PC-3 (cell line): Measurements from ENCODE around the gene HCN3. TPM values are rescaled to one million over a fixed set of nuclear protein-coding genes. Genes with fewer than 3 reads are reported as not detected.
"Not testable (repeated sequence)": the region's sequence is repeated elsewhere in the genome, so short reads cannot be mapped to it uniquely, and the experiment has no call there.

Experiments
- ATAC-seq: fragments of 200-7000 bp; cut with Tn5 transposase; 2 replicates; pipeline ENCODE4 v1.9.1; 2020; ENCODE audit warnings: mild to moderate bottlenecking, moderate library complexity
- Bru-seq: library from RNA; stranded (reverse); fragments of 400-500 nt; gene quantifications from one replicate; lab custom pipeline; 2021; lab: Mats Ljungman, UMichigan
- BruChase-seq, 2 experiments: library from RNA; stranded (reverse); fragments of 400-500 nt; gene quantifications; one replicate each; lab custom pipeline; 2021; lab: Mats Ljungman, UMichigan
- BruUV-seq: library from RNA; stranded (reverse); fragments of 400-500 nt; replicated peaks from 2 replicates; lab custom pipeline; 2021; lab: Mats Ljungman, UMichigan
- CTCF ChIA-PET: fragments of 300-600 bp; sonication (Branson Sonifier 250); formaldehyde crosslinking; loops from one replicate; lab custom pipeline; 2022; ENCODE audit warnings: antibody characterized with exemption; lab: Charles Lee
- POLR2A ChIA-PET: fragments of 300-600 bp; sonication (Branson Sonifier 250); formaldehyde crosslinking; loops from one replicate; lab custom pipeline; 2022; ENCODE audit warnings: antibody characterized with exemption; ENCODE audit not compliant: unreplicated experiment; lab: Charles Lee
- DNase-seq: peaks from one replicate; pipeline ENCODE4 v3.0.0-alpha.2; 2015
- H2AFZ ChIP-seq: fragments of 300-600 bp; sonication (generic); 2 replicates; pipeline ENCODE4 v1.6.0; 2016; ENCODE audit warnings: antibody characterized with exemption, low read length
- H3F3A ChIP-seq: fragments of 300-600 bp; sonication (generic); one replicate; pipeline ENCODE4 v1.6.0; 2017; ENCODE audit warnings: antibody characterized with exemption, low read length, control low read depth, mild to moderate bottlenecking; ENCODE audit not compliant: unreplicated experiment
- H3K27ac ChIP-seq: fragments of 300-600 bp; sonication (generic); 2 replicates; pipeline ENCODE4 v1.5.1; 2016; ENCODE audit warnings: mild to moderate bottlenecking, low read length
- H3K27me3 ChIP-seq: fragments of 300-600 bp; sonication (generic); 2 replicates; pipeline ENCODE4 v1.6.1; 2016; ENCODE audit warnings: low read length, mixed read lengths
- H3K36me3 ChIP-seq: fragments of 300-600 bp; sonication (generic); 2 replicates; pipeline ENCODE4 v1.6.1; 2016; ENCODE audit warnings: low read depth, mixed run types, low read length, mixed read lengths
- H3K4me1 ChIP-seq: fragments of 300-600 bp; sonication (generic); 2 replicates; pipeline ENCODE4 v1.5.1; 2016; ENCODE audit warnings: low read length; ENCODE audit not compliant: insufficient read depth
- H3K4me2 ChIP-seq: fragments of 300-600 bp; sonication (generic); 2 replicates; pipeline ENCODE4 v1.6.0; 2016; ENCODE audit warnings: low read length
- H3K4me3 ChIP-seq: fragments of 300-600 bp; sonication (generic); 2 replicates; pipeline ENCODE4 v1.5.1; 2016; ENCODE audit warnings: mild to moderate bottlenecking, low read length, mixed read lengths
- H3K79me2 ChIP-seq: fragments of 300-600 bp; sonication (generic); 2 replicates; pipeline ENCODE4 v1.6.1; 2017; ENCODE audit warnings: low read length, mixed read lengths
- H3K9ac ChIP-seq: fragments of 300-600 bp; sonication (generic); 2 replicates; pipeline ENCODE4 v1.6.0; 2016; ENCODE audit warnings: mild to moderate bottlenecking, low read length
- H3K9me2 ChIP-seq: fragments of 300-600 bp; sonication (generic); replicated peaks from 2 replicates; pipeline ENCODE4 v1.6.1; 2016; ENCODE audit warnings: mixed run types, low read length, mixed read lengths
- H3K9me3 ChIP-seq: fragments of 300-600 bp; sonication (generic); 2 replicates; pipeline ENCODE4 v1.6.1; 2016; ENCODE audit warnings: low read length, mixed read lengths
- H4K20me1 ChIP-seq: fragments of 300-600 bp; sonication (generic); 2 replicates; pipeline ENCODE4 v1.6.1; 2016; ENCODE audit warnings: low read length, mixed read lengths
- EZH2 ChIP-seq: fragments of 300-600 bp; sonication (generic); IDR thresholded peaks from one replicate; pipeline ENCODE4 v1.6.1; 2017; ENCODE audit warnings: antibody characterized with exemption, mild to moderate bottlenecking, low read length; ENCODE audit not compliant: unreplicated experiment
- EZH2phosphoT487 ChIP-seq: fragments of 300-600 bp; sonication (generic); IDR thresholded peaks from 2 replicates; pipeline ENCODE4 v1.6.1; 2018; ENCODE audit warnings: mild to moderate bottlenecking, antibody characterized with exemption, low read length, borderline replicate concordance
- intact Hi-C: fragments of 100-400 bp; cut with micrococcal nuclease; formaldehyde crosslinking; loops from 2 replicates; pipeline ENCODE4 v1.9.0; 2023
- long read RNA-seq: library from polyadenylated mRNA; unstranded; transcript quantifications from one replicate; pipeline ENCODE4 v2.0.0, GENCODE V29; 2021; ENCODE audit not compliant: unreplicated experiment
- total RNA-seq: library from RNA; depleted of rRNA; stranded (reverse); fragments of >200 nt; gene quantifications from 2 replicates; pipeline ENCODE4 v1.2.3, GENCODE V29; 2014; rRNA removed
- TF ChIP-seq, protein P1 (sequence below): fragments of 300-600 bp; sonication (generic); conservative IDR thresholded peaks from 2 replicates; pipeline ENCODE4 v1.5.1; 2017; ENCODE audit warnings: antibody characterized with exemption, low read depth, mild to moderate bottlenecking, low read length

The HCN3 gene
- total RNA-seq: 1.8 and 1.9 TPM in 2 replicates
- Bru-seq, nascent RNA: percentile 46 among the genes with signal in this experiment
- percentile 58 among the genes with signal in this experiment for BruChase-seq, experiment 1, labeled RNA remaining after a 6-hour chase
- percentile 59 among the genes with signal in this experiment for BruChase-seq, experiment 2, labeled RNA remaining after a 2-hour chase
- long read RNA-seq, partial matches to known transcripts: 9 of 14 reads
- long read RNA-seq, other reads (novel, unspliced or antisense): 4 of 14 reads

DNA sequence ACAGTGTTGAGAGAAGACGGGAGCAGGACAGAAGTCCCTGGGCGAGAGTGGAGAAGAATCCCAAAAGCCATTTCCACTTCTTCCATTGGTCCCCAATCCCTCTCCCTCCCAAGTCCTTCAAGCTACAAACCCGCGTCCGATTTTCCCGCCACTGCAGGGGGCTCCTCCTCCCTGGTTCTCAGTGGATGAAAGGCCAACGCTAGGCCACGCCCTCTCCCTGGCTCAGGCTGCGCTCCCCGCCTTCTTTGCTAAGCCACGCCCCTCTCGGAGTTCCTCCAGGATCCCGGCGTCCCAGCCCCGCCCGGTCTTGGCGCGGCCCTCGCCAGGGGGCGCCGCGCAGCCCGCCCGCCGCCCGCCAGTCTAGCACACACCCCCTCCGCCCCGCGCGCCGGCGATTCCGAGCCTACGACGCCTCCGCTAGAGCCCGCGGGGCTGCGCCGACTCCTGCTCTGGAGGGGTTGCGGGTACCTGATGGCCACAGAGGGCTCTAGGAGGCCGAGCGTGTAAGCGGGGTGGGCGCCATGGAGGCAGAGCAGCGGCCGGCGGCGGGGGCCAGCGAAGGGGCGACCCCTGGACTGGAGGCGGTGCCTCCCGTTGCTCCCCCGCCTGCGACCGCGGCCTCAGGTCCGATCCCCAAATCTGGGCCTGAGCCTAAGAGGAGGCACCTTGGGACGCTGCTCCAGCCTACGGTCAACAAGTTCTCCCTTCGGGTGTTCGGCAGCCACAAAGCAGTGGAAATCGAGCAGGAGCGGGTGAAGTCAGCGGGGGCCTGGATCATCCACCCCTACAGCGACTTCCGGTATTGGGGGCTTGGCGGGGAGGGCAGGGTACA lies at the start of gene HCN3:
Gene HCN3, plus strand, starts transcription at position 394 of the 832 bp plus-strand sequence. Its CDS starts 128 bp downstream, at position 522.
- BruUV-seq: TSS peak; percentile 30
- TF ChIP-seq, protein P1, sequence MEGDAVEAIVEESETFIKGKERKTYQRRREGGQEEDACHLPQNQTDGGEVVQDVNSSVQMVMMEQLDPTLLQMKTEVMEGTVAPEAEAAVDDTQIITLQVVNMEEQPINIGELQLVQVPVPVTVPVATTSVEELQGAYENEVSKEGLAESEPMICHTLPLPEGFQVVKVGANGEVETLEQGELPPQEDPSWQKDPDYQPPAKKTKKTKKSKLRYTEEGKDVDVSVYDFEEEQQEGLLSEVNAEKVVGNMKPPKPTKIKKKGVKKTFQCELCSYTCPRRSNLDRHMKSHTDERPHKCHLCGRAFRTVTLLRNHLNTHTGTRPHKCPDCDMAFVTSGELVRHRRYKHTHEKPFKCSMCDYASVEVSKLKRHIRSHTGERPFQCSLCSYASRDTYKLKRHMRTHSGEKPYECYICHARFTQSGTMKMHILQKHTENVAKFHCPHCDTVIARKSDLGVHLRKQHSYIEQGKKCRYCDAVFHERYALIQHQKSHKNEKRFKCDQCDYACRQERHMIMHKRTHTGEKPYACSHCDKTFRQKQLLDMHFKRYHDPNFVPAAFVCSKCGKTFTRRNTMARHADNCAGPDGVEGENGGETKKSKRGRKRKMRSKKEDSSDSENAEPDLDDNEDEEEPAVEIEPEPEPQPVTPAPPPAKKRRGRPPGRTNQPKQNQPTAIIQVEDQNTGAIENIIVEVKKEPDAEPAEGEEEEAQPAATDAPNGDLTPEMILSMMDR: peak; percentile 85
- TF ChIP-seq EZH2phosphoT487: no peak
- no peak for TF ChIP-seq EZH2
- peak within 1 kb of the TSS; percentile 100 for H2AFZ ChIP-seq
- peak within 1 kb of the TSS; percentile 69 for H3K9ac ChIP-seq
- H3K79me2 ChIP-seq: peaks cover 15% of the 10 kb centered on the region
- peaks cover 4% of the 10 kb centered on the region; the same call in 1 of the 2 replicates for H4K20me1 ChIP-seq
- ChIA-PET CTCF (interaction anchor here (0.6 to 1.0 kb wide), 2 partner anchors 26 to 46 kb away, joined by 3 to 5 read pairs; no protein-coding TSS in a partner anchor), POLR2A (interaction anchor here (0.5 to 0.6 kb wide), 2 partner anchors 43 to 47 kb away, joined by 3 read pairs; partner anchors contain the start of gene RUSC1)
- no peaks in the 10 kb centered on the region for H3K36me3 ChIP-seq
- H3F3A ChIP-seq: no peaks in the 10 kb centered on the region
- peak within 1 kb of the TSS; percentile 100 for H3K4me2 ChIP-seq
- no peaks in the 10 kb centered on the region for H3K9me3 ChIP-seq
- no peaks in the 10 kb centered on the region for H3K27me3 ChIP-seq
- peaks cover 13% of the 10 kb centered on the region for H3K4me1 ChIP-seq
- intact Hi-C loops: loop anchor here (1.0 kb wide), 2 partner anchors 31 to 46 kb away; partner anchors contain the start of gene FDPS
- peak; percentile 71 for ATAC-seq
- H3K4me3 ChIP-seq: peak within 1 kb of the TSS; percentile 96
- H3K9me2 ChIP-seq: no peaks in the 10 kb centered on the region
- DNase-seq: peak; percentile 99
- H3K27ac ChIP-seq: no peak within 1 kb of the TSS

- TF ChIP-seq, protein P1: no peak
- TF ChIP-seq EZH2 (no peak), EZH2phosphoT487 (no peak)
- CTCF ChIA-PET: interaction anchor here (2.0 kb wide), 1 partner anchor 55 kb away, joined by 7 read pairs; the partner anchor contains the start of gene KRTCAP2
- no peaks in the 10 kb centered on the region for H4K20me1 ChIP-seq
- POLR2A ChIA-PET: interaction anchor here (0.6 kb wide), 1 partner anchor 1508 kb away, joined by 3 read pairs; no protein-coding TSS in a partner anchor
- peak overlapping the region; percentile 89 for H2AFZ ChIP-seq
- no peaks in the 10 kb centered on the region for H3K36me3 ChIP-seq
- H3K27me3 ChIP-seq: no peaks in the 10 kb centered on the region
- H3K79me2 ChIP-seq: peaks cover 25% of the 10 kb centered on the region
- no peak for ATAC-seq
- H3K9me2 ChIP-seq: no peaks in the 10 kb centered on the region
- peak overlapping the region; percentile 82 for H3K4me2 ChIP-seq
- peak overlapping the region; percentile 33 for H3K27ac ChIP-seq
- intact Hi-C loops: loop anchor here (5.0 kb wide), 1 partner anchor 36 kb away; no protein-coding TSS in a partner anchor
- H3K4me1 ChIP-seq: peaks cover 43% of the 10 kb centered on the region
- no peak for DNase-seq
- BruUV-seq: no TSS peak
- H3K4me3 ChIP-seq: peak overlapping the region; percentile 76; the same call in 1 of the 2 replicates
- no peaks in the 10 kb centered on the region for H3F3A ChIP-seq
- H3K9me3 ChIP-seq: no peaks in the 10 kb centered on the region
- H3K9ac ChIP-seq: peak overlapping the region; percentile 77
These were observed 49.2 kb upstream of the HCN3 start for GRCh38 chr1:155228096-155228427.

DNA sequence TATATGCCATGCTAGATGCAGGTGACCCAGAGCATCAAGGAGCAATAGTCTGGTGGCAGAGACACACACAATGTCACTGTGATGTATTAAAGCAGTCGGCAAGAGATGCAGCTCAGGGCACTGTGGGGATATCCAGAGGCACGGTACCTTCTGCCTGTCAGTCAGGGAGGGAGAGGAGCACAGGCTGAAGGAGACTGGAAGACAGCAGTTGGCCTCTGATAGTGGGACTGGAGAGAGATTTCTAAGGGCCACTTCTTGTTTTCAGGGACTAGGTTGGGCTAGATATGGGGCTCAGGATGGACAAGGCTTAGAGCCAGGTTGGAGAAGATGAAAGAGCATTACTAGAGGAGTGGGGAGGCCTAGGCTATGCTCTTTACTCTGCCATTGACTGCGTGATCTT lies 46.0 kb upstream of the HCN3 start:
- H4K20me1 ChIP-seq, H3K9me2 ChIP-seq, H3K9ac ChIP-seq, H3K27me3 ChIP-seq, DNase-seq, BruUV-seq, H3K4me3 ChIP-seq, H3K9me3 ChIP-seq, POLR2A ChIA-PET, H3F3A ChIP-seq, ATAC-seq, intact Hi-C loops, H3K79me2 ChIP-seq, H2AFZ ChIP-seq, H3K36me3 ChIP-seq, CTCF ChIA-PET, H3K4me2 ChIP-seq, H3K27ac ChIP-seq: not testable (repeated sequence)
- peaks cover 12% of the 10 kb centered on the region; the same call in 1 of the 2 replicates for H3K4me1 ChIP-seq

DNA sequence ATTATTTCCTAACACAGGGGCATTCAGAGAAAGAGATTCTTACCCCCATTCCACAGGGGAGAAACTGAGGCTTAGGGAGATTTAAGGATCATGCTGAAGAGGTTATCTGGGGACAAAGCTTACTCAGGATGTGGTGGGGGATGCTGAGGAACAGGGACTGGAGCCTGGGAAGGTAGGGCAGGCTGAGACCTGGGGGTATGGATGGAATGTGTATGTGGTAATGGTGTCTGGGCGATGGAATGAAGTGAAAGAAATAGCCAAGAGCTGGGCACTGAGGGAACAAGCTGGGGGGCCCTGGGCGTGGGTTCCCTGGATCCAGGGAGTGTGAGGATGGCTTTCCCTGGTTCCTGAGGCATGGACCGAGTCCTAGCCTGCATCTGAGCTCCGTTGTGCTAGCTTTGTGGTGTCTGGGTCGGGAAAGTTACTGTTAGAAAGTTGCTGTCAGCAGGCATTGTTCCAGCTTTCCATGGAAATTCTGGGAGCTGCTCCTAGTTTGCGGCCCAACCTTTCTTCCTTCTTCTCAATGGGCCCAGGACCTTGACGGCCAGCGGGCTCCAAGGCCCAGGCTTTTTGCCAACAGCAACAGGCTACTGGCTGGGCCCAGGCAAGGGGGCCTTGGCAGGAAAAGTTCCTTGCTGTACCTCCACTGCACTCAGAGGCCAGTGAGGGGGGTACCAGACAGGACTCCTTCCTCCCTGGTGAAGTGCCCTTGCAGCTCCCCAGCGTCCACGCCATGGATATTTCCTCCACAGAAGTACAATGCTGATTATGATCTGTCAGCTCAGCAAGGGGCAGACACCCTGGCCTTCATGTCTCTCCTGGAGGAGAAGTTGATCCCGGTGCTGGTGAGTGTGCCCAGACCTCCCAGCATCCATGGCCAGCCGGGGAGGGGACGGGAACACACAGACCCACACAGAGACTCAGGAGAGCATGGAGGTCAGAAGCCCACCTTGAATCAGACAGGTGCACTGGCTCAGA lies 45.0 kb upstream of the HCN3 start:
- H3K4me3 ChIP-seq, H3K27ac ChIP-seq, POLR2A ChIA-PET, intact Hi-C loops, H3K4me2 ChIP-seq, H3F3A ChIP-seq, H3K9me3 ChIP-seq, H3K79me2 ChIP-seq, CTCF ChIA-PET, ATAC-seq, H3K9me2 ChIP-seq, H2AFZ ChIP-seq, H3K36me3 ChIP-seq, H3K27me3 ChIP-seq, DNase-seq, H4K20me1 ChIP-seq, H3K9ac ChIP-seq, BruUV-seq: not testable (repeated sequence)
- peaks cover 11% of the 10 kb centered on the region; the same call in 1 of the 2 replicates for H3K4me1 ChIP-seq
